ENCODE measurements around the gene TMEM131L.
A peak's percentile ranks its signal among the peaks of the same experiment; 100 is the strongest.
"Not testable (repeated sequence)": the region's sequence is repeated elsewhere in the genome, so short reads cannot be mapped to it uniquely, and the experiment has no call there.

Gene TMEM131L

GRCh38 chr4:153448003-153448731 is 18.0 kb upstream of the TMEM131L start:
- peak; percentile 5 for DNase-seq

DNA sequence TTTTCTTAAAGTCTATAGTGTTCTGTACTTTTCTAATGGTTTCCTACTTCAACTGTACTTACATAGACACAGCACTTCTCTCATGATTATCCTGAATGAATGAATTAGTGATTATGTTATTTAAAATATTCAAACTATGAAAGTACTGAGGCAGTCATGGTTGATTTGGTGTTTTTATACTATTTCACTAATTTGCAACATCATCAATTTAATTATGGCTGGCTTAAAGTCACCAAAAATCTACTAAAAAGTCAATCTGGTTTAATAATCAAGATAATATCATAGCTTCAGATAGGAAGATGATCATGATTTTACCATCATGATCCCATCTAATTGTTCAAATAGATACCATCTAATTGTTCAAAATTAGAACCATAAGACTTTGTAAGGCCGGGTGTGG is 16.8 kb upstream of the TMEM131L start:
- no peak for DNase-seq

- no peak for DNase-seq
Measured at GRCh38 chr4:153450544-153450917, 15.6 kb upstream of the TMEM131L start.

- DNase-seq: not testable (repeated sequence)
Measured at GRCh38 chr4:153451145-153451544, 15.0 kb upstream of the TMEM131L start.

DNA sequence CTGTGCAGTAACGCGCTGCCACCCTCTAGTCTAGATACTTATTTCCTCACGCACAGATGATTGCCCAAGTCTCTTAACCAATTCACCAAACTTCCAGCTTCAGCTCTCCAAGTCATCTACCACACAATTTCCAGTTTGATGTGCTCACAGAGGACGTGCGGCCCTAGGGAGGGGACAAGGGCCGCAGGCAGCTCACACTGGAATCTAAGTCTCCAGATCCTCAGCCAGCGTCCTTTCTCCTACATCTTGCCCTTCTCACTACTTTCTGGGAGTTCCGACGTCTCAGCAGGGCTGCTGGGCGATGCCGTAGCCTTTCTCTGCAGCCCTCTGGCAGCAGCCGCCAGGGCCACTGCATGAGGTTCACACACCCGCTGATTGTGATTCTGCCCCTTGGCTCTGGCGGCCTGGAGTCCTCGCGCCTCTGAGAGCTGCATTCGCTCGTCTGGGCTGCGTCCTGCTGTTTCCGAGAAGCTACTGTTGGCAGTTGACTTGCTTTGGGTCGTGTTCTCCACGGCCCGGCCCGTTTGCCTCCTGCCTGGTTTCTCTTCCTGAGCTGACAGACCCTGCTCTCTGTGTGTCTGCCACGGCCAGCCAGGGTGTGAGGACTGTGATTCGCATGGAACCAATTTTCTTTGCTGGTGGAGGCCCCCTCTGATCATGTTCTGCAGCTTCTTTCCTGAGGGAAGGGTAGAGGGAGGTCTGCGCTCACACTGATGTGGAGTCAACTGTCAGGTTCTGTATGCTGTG is 14.1 kb upstream of the TMEM131L start:
- no peak for DNase-seq

GRCh38 chr4:153452658-153453378 is 13.3 kb upstream of the TMEM131L start:
- no peak for DNase-seq

- no peak for DNase-seq
Measured at GRCh38 chr4:153453402-153453801, 12.8 kb upstream of the TMEM131L start.

GRCh38 chr4:153458969-153459368 is 7.2 kb upstream of the TMEM131L start:
- DNase-seq: no peak

GRCh38 chr4:153461549-153461948 is 4.6 kb upstream of the TMEM131L start:
- DNase-seq: not testable (repeated sequence)

DNA sequence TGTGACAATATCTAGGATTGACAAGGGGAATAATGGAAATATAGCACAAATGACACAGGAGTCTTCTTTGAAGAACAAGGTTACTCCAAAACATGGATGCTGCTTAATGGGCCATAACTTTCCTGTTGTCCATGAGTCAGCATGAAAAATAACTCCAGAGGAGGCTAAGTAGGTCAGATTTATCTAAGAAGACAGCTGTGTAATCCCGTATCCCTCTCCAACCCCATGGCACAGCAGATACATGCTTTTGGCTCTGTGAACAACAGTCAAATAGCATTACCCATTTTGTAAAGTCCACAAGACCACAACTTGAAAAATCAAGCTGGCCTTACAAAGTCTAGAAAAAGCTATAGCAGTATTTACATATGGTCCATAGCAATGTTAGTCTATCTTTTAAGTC is 2.1 kb upstream of the TMEM131L start:
- no peak for DNase-seq

DNA sequence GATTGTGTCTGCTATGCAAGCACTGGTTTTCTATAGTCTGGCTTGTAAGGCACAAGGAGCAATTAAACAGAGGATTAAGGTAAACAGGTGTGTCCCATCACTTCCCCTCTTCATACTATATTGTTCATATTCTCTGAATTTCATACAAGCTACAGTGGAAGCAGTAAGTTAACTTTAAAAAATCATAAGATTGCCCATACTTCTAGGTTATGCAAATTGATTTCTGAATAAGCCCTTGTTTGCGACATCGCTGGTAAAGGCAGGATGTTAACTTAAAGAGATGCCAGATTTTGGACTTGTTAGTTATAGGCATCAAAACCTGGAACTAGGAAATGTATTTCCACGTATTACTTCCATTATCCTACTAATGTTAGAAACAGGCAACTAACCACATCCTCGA is 1.0 kb upstream of the TMEM131L start:
- no peak for DNase-seq

- DNase-seq: peak; percentile 8
Measured at GRCh38 chr4:153465615-153466080, 512 bp upstream of the TMEM131L start.

GRCh38 chr4:153466949-153467896 is 1.1 kb downstream of the TMEM131L start:
- peak; percentile 1 for DNase-seq

DNA sequence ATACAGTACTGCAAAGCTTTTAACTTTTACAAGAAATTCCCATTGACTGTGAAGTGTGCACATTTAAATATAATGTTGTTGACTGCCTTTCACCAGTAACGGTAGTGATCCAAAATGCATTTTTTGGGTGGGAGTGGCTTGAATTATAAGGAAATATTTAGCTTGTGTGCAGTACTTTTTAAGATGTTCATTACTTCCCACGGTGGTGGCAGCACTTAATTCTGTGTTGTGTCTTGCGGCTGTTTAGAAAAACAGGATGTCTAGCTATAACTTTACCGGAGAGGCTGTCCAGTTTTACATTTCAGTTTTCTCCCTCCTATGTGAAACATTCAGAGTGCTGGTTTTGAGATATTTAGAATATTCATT is 1.7 kb downstream of the TMEM131L start:
- no peak for DNase-seq

GRCh38 chr4:153468587-153468986 is 2.4 kb downstream of the TMEM131L start:
- no peak for DNase-seq

- no peak for DNase-seq
Measured at GRCh38 chr4:153469031-153469430, 2.9 kb downstream of the TMEM131L start.

- not testable (repeated sequence) for DNase-seq
Measured at GRCh38 chr4:153471071-153471697, 5.0 kb downstream of the TMEM131L start.

- no peak for DNase-seq
Measured at GRCh38 chr4:153471698-153472093, 5.5 kb downstream of the TMEM131L start.

GRCh38 chr4:153472122-153473037 is 6.2 kb downstream of the TMEM131L start:
- DNase-seq: no peak

DNA sequence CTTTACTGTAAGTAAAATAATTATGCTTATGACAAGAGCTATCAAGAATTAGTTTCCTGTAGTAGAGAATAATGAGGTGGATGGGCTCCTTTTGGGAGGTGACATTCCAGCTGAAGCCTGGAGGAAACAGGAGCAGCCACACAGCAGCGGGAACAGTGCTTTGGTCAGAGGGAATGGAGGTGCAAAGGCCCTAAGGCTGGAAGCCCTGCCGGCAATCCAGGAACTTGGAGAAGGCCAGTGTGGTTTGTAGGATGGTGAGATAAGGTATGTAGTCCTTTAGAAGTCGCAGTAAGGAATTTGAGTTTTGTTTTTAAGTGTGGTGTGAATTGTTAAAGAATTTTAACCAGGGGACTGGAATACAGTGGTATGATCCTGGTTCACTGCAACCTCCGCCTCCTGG is 8.1 kb downstream of the TMEM131L start:
- DNase-seq: no peak

Data from NCI-H2081 treated with DMSO at 0.1 percent for 48 hours (cell line).